Central memory CD8-positive, alpha-beta T cell (primary cell): ENCODE data around the gene KLK13.

Experiments
- ATAC-seq: fragments of 150-1000 bp; cut with Tn5 transposase; replicated peaks from 2 replicates; pipeline ENCODE4 v1.10.0; 2022; ENCODE audit warnings: mild to moderate bottlenecking, moderate FRiP score, moderate number of reproducible peaks; ENCODE audit not compliant: poor library complexity, severe bottlenecking; ENCODE audit errors: extremely low read depth
- DNase-seq, 2 donors: peaks; one replicate each; pipeline ENCODE4 v3.0.0; 2021; ENCODE audit warnings: low spot score in 2 of 2
- H3K27ac Mint-ChIP-seq: one replicate; pipeline ENCODE4 v1.8.0; 2022; ENCODE audit warnings: low read depth, mild to moderate bottlenecking, moderate library complexity, mixed read lengths
- H3K27me3 Mint-ChIP-seq: one replicate; pipeline ENCODE4 v1.8.0; 2022; ENCODE audit warnings: mixed read lengths
- H3K36me3 Mint-ChIP-seq: one replicate; pipeline ENCODE4 v1.8.0; 2022; ENCODE audit warnings: mild to moderate bottlenecking, moderate library complexity, mixed read lengths; ENCODE audit not compliant: insufficient read depth
- H3K4me1 Mint-ChIP-seq: one replicate; pipeline ENCODE4 v1.8.0; 2022; ENCODE audit warnings: mixed read lengths
- H3K4me3 Mint-ChIP-seq: one replicate; pipeline ENCODE4 v1.8.0; 2022; ENCODE audit warnings: mild to moderate bottlenecking, moderate library complexity, mixed read lengths
- H3K9me3 Mint-ChIP-seq: one replicate; pipeline ENCODE4 v1.8.0; 2022; ENCODE audit warnings: mixed read lengths

The KLK13 gene

GRCh38 chr19:51022526-51022925 lies 42.4 kb downstream of the KLK13 start:
- DNase-seq (no peak), ATAC-seq (no peak)
- no peak overlapping the region for H3K27ac Mint-ChIP-seq
- H3K27me3 Mint-ChIP-seq = peaks cover 82% of the 10 kb centered on the region
- peaks cover 18% of the 10 kb centered on the region for H3K4me1 Mint-ChIP-seq
- H3K36me3 Mint-ChIP-seq = no peaks in the 10 kb centered on the region
- H3K9me3 Mint-ChIP-seq = no peaks in the 10 kb centered on the region
- H3K4me3 Mint-ChIP-seq = no peak overlapping the region

GRCh38 chr19:51020988-51021651 lies 43.8 kb downstream of the KLK13 start:
- ATAC-seq = no peak
- Mint-ChIP-seq H3K9me3 (no peaks in the 10 kb centered on the region), H3K36me3 (no peaks in the 10 kb centered on the region), H3K27ac (no peak overlapping the region), H3K4me3 (no peak overlapping the region), H3K4me1 (peaks cover 27% of the 10 kb centered on the region), H3K27me3 (peaks cover 82% of the 10 kb centered on the region)
- DNase-seq = no peak

GRCh38 chr19:51019544-51019925 lies 45.4 kb downstream of the KLK13 start, which contains the start of gene KLK10:
KLK10 (minus strand) TSS chr19:51019709; CDS start chr19:51019130, 579 bp downstream.
- ATAC-seq (no peak), DNase-seq (no peak)
- Mint-ChIP-seq H3K4me1 (peaks cover 27% of the 10 kb centered on the region), H3K9me3 (no peaks in the 10 kb centered on the region), H3K27me3 (peaks cover 82% of the 10 kb centered on the region), H3K4me3 (peak within 1 kb of the TSS; percentile 73), H3K36me3 (no peaks in the 10 kb centered on the region), H3K27ac (peak within 1 kb of the TSS; percentile 5)

- H3K36me3 Mint-ChIP-seq = no peaks in the 10 kb centered on the region
- H3K27me3 Mint-ChIP-seq = peaks cover 82% of the 10 kb centered on the region
- ATAC-seq (no peak), DNase-seq (no peak)
- peak overlapping the region; percentile 73 for H3K4me3 Mint-ChIP-seq
- peaks cover 27% of the 10 kb centered on the region for H3K4me1 Mint-ChIP-seq
- H3K27ac Mint-ChIP-seq = no peak overlapping the region
- no peaks in the 10 kb centered on the region for H3K9me3 Mint-ChIP-seq
Measured at GRCh38 chr19:51018745-51019543, 45.9 kb downstream of the KLK13 start.

GRCh38 chr19:51016798-51017683 lies 47.9 kb downstream of the KLK13 start:
- H3K4me3 Mint-ChIP-seq = peak overlapping the region; percentile 65

GRCh38 chr19:51015691-51016267 lies 49.1 kb downstream of the KLK13 start:
- H3K27me3 Mint-ChIP-seq = peaks cover 86% of the 10 kb centered on the region
- H3K9me3 Mint-ChIP-seq = no peaks in the 10 kb centered on the region
- no peaks in the 10 kb centered on the region for H3K36me3 Mint-ChIP-seq
- H3K27ac Mint-ChIP-seq = no peak overlapping the region
- H3K4me1 Mint-ChIP-seq = peaks cover 27% of the 10 kb centered on the region
- no peak for ATAC-seq
- DNase-seq = no peak
- H3K4me3 Mint-ChIP-seq = peak overlapping the region; percentile 25

More at GRCh38 chr19:51016798-51017683, 47.9 kb downstream of the KLK13 start:
- no peak overlapping the region for H3K27ac Mint-ChIP-seq
- ATAC-seq (no peak), DNase-seq (no peak)
- H3K36me3 Mint-ChIP-seq = no peaks in the 10 kb centered on the region
- peaks cover 27% of the 10 kb centered on the region for H3K4me1 Mint-ChIP-seq
- peaks cover 81% of the 10 kb centered on the region for H3K27me3 Mint-ChIP-seq
- no peaks in the 10 kb centered on the region for H3K9me3 Mint-ChIP-seq

- Mint-ChIP-seq H3K27me3 (peaks cover 90% of the 10 kb centered on the region), H3K9me3 (no peaks in the 10 kb centered on the region), H3K4me1 (peaks cover 21% of the 10 kb centered on the region), H3K27ac (no peak overlapping the region), H3K36me3 (no peaks in the 10 kb centered on the region), H3K4me3 (no peak overlapping the region)
- DNase-seq (no peak), ATAC-seq (no peak)
Measured at GRCh38 chr19:51014242-51014641, 50.6 kb downstream of the KLK13 start.

GRCh38 chr19:51012661-51013190 lies 52.2 kb downstream of the KLK13 start:
- peaks cover 10% of the 10 kb centered on the region for H3K4me1 Mint-ChIP-seq
- ATAC-seq = no peak
- no peaks in the 10 kb centered on the region for H3K9me3 Mint-ChIP-seq
- no peak overlapping the region for H3K4me3 Mint-ChIP-seq
- peaks cover 83% of the 10 kb centered on the region for H3K27me3 Mint-ChIP-seq
- no peak overlapping the region for H3K27ac Mint-ChIP-seq
- no peaks in the 10 kb centered on the region for H3K36me3 Mint-ChIP-seq
- no peak for DNase-seq

GRCh38 chr19:51010066-51010795 lies 54.7 kb downstream of the KLK13 start:
- peaks cover 73% of the 10 kb centered on the region for H3K27me3 Mint-ChIP-seq
- no peak overlapping the region for H3K4me3 Mint-ChIP-seq
- no peaks in the 10 kb centered on the region for H3K9me3 Mint-ChIP-seq
- H3K4me1 Mint-ChIP-seq = no peaks in the 10 kb centered on the region
- DNase-seq = no peak
- no peak overlapping the region for H3K27ac Mint-ChIP-seq
- no peak for ATAC-seq
- no peaks in the 10 kb centered on the region for H3K36me3 Mint-ChIP-seq

- Mint-ChIP-seq H3K27ac (no peak overlapping the region), H3K36me3 (no peaks in the 10 kb centered on the region), H3K27me3 (peaks cover 66% of the 10 kb centered on the region), H3K9me3 (no peaks in the 10 kb centered on the region), H3K4me1 (no peaks in the 10 kb centered on the region), H3K4me3 (no peak overlapping the region)
- ATAC-seq = no peak
- no peak for DNase-seq
Measured at GRCh38 chr19:51009061-51009891, 55.6 kb downstream of the KLK13 start.

GRCh38 chr19:51007488-51007887 lies 57.4 kb downstream of the KLK13 start:
- Mint-ChIP-seq H3K36me3 (no peaks in the 10 kb centered on the region), H3K4me3 (no peak overlapping the region), H3K27me3 (peaks cover 66% of the 10 kb centered on the region), H3K9me3 (no peaks in the 10 kb centered on the region), H3K4me1 (no peaks in the 10 kb centered on the region), H3K27ac (no peak overlapping the region)
- DNase-seq (no peak), ATAC-seq (no peak)
